Measurements from ENCODE around the gene ABI1. TPM values are rescaled to one million over a fixed set of nuclear protein-coding genes. Genes with fewer than 3 reads are reported as not detected.

The ABI1 gene
- total and polyA plus RNA-seq, 9 of the 15 experiments (the other 6 are each of a cell fraction or from before 2014, with no cell fraction given) = 22.1 to 52.3 (median 39.0) TPM

- no peak for TF ChIP-seq SRSF1 (IDR thresholded peaks at IDR 0.05; ENCODE audit: low read depth, low read length)
- TF ChIP-seq RBM39 (optimal IDR thresholded peaks at IDR 0.05; ENCODE audit: low read depth, low read length) = no peak
- TF ChIP-seq ZNF311 (CRISPR knock-in tag; IDR thresholded peaks at IDR 0.05) = no peak
- no peak for TF ChIP-seq SMAD1 (IDR thresholded peaks at IDR 0.05; ENCODE audit: low read depth, low read length, partially characterized antibody)
- no peak for TF ChIP-seq FOXJ2 (tag; IDR thresholded peaks at IDR 0.05)
- TF ChIP-seq MTA3 (IDR thresholded peaks at IDR 0.05; ENCODE audit: borderline replicate concordance) = peak; percentile 30; the same call in 1 of the 2 replicates
- TF ChIP-seq ADNP (tag; IDR thresholded peaks at IDR 0.05) = no peak
- no peak for TF ChIP-seq HEY1 (CRISPR knock-in tag; IDR thresholded peaks at IDR 0.05; ENCODE audit: borderline replicate concordance)
- no peak for TF ChIP-seq E2F5 (CRISPR knock-in tag; IDR thresholded peaks at IDR 0.05)
- TF ChIP-seq RREB1 (CRISPR knock-in tag; IDR thresholded peaks at IDR 0.05) = 0 out of 2 replicates have a peak, but pooled peaks have one; percentile 18
- TF ChIP-seq CGGBP1 (CRISPR knock-in tag; IDR thresholded peaks at IDR 0.05) = 0 out of 2 replicates have a peak, but pooled peaks have one; percentile 45
- peak; percentile 39 to 41; a peak in 3 of 4 replicates for TF ChIP-seq FOXK2 (conservative IDR thresholded peaks at IDR 0.05 in 1 of 2, IDR thresholded peaks at IDR 0.05 in 1 of 2; ENCODE audit: low read depth in 2 of 2)
- TF ChIP-seq HNRNPLL (IDR thresholded peaks at IDR 0.05; ENCODE audit: low read depth, low read length, poor library complexity, severe bottlenecking) = no peak
- TF ChIP-seq TAL1 (IDR thresholded peaks at IDR 0.05) = no peak
- no peak for TF ChIP-seq IRF2 (CRISPR knock-in tag; IDR thresholded peaks at IDR 0.05)
- TF ChIP-seq ZNF57 (CRISPR knock-in tag; IDR thresholded peaks at IDR 0.05) = no peak
- no peak for TF ChIP-seq ZNF639 (CRISPR knock-in tag; conservative IDR thresholded peaks at IDR 0.05 in 1 of 2, IDR thresholded peaks at IDR 0.05 in 1 of 2)
- no peak for TF ChIP-seq NCOA6 (IDR thresholded peaks at IDR 0.05)
- TF ChIP-seq TCF15 (CRISPR knock-in tag; IDR thresholded peaks at IDR 0.05) = no peak
Observed at GRCh38 chr10:26860443-26861204, at the start of gene ABI1 (continued).
